ENCODE results near the gene GALNTL6.

The GALNTL6 gene

DNA sequence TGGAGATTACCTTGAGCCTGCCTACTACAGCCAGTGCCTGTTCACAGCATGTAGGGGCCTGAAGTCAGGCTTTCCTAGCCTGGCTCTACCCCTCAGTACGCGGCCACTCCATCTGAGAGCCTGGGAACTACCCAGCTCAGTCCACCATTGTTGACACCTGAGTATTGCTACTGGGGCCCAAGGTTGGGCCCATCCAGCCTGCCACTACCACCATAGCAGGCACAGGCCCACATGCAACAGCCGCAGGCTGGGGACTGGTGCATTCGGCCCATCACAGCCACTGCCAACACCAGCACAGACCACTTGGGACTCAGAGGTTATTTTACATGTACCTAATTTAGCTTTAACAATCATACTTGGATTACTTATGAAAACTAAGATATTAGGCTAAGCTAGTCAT, 314.0 kb downstream of the GALNTL6 start:
- no peak for DNase-seq

DNA sequence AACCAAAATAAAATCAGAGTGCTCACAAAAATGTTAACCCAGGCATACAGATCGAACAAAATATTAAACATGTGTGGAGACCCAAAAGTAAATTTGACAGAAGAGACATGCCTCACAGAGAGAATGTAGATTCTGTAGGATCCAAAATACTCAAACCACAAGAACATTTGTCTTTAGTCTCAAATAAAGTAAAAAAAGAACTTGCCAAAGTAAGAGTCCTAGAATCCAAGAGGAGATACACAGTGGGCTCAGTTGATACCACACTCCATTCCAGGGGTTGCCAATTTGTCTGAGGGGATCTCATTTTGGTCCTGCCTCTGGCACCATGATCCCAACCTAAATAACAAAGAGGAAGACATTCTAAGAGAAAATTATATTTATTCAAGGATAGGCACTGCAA, 316.4 kb downstream of the GALNTL6 start:
- DNase-seq: no peak

DNA sequence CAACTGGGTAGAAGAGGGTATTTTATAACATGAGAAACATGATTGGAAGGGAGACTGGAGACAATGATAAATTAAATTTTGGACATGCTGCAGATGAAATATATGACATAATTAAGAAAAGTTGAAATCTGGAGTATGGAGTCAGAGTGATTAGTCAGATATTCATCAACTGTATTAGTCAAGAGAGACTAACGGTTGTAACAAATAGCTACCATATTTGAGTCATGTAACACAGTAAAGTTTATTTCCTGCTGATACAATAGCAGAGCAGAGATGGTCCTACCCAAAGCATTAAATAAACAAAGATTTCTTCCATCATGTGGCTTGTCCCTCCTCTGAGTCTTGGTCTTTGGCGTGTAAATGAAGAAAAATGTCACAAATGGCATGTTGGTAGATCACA, 321.3 kb downstream of the GALNTL6 start:
- no peak for DNase-seq

DNA sequence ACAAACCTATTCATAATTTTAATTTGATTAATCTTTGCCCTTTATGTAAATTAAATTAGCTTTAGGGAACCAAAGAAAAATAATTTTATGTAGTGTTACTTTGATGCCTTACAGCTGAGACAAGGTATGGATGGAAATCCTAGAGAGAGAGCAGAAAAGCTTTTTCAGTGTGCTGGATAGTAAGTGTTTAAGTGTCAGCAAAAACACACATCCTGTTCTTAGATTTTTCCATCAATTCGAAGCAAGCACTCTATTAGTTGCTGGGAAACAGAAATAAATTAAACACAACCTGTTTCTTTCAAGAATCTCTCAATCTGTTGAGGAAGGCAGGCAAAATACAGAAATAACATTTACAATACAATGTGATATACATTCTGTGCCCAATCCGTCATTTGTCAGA, 327.8 kb downstream of the GALNTL6 start:
- DNase-seq: no peak

DNA sequence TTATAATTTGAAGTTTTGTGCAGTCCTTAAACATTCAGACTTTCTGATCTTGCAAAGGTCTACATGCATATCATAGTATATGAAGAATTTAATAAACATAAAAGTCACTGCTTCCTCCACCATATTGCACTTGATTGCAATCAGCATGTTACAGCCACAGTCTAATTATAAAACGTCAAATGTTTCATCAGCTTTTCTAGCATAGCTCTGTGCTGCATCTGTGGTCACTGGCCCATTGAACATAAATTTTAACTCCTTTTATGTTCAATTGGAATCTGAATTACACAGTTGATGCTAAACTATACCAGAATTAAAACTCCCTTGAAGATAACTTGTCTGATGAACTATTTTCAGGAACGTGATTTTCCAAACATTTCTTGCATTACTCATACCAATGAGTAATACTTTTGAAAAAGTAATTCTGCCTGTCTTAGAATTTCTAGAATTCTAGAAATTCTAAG, 329.1 kb downstream of the GALNTL6 start:
- no peak for DNase-seq

DNA sequence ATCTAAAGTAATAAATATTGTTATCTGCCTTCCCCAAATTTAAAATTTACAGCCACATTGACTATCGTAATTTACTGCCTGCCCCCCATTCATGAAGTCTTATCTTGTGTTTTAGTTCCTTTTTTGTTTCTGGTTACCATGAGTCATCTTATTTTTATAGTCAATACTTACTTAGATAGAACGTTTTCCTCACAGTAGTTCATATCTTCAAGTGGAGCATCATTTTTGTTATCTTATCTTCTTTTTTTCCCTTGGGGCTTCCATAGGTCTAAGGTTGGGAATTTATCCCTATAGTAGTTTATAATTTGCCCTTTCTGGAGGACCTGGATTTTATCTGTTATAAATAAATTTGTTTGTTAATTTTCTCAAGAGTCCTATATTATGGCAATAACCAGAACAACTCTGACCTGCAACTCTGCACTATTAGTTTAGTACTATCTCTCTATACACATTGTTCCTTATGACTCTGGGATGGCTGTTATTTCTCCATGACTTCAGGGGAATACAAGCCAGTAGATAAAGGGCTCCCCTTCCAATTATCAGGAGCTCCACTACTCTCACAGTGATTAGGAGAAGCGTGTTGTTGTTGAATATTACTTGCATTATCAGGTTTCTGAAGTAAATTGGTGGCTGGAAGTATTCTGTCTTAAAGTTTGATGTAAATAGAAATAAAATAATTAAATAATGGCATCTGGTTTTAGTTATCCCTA, 330.6 kb downstream of the GALNTL6 start:
- DNase-seq: no peak

DNA sequence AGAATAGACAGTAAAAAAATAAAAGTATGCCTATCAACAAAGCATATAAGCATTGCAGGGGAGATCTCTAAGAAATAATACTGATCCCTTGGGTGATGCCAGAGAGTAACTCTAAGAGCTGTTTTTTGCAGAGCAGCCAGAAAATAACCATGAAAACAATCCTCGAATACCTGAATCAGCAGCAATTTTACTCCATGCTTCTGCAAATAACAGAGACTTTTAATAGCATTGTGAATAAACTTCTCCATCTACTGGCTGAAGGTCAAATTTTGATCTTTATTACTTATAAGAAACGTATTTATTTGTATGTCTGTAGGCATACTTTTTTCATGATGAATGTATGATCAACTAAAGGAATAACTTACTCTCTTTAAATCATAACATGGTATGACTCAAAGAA, 334.5 kb downstream of the GALNTL6 start:
- DNase-seq: no peak

DNA sequence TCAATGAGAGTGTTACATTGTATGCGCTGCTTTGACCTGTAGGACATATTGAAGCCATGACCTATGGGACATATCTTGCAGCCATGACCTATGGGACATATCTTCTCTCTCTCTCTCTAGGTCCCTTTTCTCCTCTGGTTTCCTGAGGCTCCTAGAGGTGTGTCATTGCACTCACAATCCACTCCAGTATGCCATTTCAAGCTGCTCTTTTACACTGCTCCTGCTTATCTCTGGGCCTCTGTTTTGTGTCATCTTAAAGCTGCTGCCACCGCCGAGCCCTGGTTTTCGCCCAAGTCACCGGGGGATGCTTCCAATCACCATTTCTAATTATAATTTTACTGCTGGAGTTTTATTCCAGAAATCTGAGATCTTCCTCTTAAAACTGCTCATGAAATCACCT, 336.1 kb downstream of the GALNTL6 start:
- DNase-seq: no peak

DNA sequence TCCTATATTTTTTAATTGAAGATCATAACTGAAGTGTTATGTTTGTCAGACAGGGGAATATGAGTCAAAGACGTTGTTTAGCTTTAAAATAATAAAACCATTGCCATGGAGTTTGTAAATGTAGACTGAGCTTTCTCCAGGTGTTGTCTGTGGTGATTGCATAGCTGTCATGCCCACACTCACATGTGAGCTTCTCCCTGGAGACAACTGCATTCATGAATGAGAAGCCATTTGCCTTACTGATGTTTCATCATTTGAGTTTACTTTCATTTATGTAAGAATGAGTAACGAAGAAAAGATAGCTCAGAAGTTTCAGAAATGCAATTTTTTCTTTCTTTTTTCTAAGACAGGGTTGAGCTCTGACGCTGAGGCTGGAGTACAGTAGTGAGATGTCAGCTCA, 339.1 kb downstream of the GALNTL6 start:
- no peak for DNase-seq

DNA sequence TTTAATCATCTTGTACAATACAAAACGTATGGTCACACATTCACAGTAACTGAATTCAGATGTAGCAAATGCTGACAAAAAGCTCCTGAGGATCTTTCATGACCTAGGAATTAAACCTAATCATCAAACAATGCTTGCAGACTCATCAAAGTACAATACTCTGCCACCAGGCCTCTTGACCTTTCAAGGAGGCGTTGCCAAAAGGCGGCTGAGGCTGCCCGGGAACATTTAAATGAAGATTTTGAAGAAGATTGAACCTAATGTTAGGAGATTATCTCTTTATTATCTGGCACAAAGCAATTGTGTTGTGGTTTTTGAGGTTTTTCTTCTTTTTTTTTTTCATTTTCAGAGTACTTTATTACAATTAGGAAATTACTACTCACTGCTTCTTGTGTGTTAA, 340.5 kb downstream of the GALNTL6 start:
- DNase-seq: no peak

DNA sequence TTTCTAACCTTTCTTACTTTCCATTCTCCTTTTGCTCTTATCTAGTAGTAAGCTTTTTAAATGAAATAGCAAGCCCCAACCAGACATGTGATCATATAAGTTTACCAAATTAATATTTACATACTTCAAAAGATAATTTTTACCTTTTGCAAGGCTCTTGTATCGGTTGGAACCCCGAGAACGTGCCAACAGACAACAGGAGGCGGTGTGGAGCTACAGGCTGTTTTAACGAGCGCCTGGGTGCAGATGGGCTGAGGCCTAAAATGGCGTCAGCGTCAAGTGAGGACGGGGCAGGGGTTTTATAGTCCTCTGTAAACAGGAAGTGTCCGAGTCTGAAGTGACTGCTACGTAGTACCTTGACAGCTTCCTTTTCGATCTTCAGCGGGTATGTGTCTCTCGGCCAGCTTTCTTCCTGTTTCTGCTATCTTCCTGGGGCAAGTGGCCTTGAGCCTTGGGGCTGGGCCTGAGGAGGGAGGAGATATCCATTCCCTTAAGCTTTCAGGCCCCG, 342.7 kb downstream of the GALNTL6 start:
- no peak for DNase-seq

DNA sequence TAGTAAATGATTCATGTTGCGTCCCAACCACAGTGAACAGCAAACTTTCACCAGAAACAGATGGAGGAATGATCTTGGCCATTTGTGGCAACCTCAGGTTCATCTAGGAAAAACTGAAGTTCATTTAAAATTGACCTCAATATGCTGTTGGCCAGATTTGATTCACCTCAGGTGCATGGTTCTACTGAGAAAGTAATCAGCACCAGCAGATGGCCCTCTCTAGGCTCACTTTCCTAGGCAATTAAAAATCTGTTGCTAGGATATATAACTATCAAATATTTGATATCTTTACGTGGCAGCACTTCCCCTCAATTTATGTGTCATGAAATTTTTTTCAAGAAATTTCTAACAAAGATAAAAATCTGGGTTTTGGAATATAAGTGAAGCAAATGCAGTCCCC, 344.7 kb downstream of the GALNTL6 start:
- no peak for DNase-seq

DNA sequence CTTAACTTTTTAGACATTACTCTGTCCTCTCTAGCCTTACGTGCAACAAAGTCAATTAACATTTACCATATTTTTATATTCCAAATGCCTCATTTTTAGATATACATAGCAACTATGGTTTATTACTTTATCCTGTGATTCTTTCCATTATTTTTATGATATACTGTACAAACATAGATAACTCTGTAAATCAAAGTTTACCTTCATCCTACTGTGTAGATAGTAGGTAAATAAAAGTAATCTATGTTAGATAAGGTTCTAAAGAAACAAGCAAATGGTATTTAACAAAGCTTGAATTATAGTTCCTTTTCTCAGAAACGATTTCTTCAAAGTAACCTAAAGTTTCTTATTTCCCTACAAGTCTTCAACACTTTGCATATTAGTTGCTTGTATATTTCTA, 350.0 kb downstream of the GALNTL6 start:
- no peak for DNase-seq

DNA sequence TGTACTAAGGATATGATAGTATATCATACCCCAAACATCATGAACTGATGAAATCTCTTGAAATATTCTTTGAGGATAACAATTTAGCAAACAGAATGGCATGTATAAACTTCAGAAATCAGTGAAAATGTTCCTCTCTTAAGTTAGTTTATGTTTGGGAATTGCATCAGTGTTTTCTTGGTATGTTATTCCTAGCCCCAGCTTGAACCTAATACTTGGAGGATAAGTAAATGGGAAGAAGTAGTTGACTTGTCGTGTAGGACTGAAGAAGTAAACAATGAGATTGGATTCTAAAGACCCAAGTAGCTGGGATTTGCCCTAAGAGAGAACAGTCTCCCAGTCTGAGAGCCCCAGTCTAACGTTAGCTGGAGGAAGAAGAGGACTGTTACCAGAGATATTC, 355.7 kb downstream of the GALNTL6 start:
- DNase-seq: no peak

DNA sequence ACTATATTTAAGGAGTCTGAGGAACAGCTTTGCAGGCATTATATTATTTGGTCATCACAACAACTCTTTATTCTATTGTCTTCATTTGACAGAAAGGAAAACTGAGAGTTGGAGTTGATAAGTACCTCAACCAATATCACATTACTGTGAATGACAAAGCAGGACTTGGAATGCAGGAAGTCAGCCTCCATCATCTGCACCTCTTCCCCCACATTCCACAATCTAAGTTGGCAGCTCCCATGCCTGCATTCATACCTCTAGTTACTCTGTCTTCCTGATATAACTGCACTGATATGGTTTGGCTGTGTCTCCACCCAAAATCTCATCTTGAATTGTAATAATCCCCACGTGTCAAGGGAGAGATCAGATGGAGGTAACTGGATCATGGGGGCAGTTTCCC, 356.7 kb downstream of the GALNTL6 start:
- no peak for DNase-seq

DNA sequence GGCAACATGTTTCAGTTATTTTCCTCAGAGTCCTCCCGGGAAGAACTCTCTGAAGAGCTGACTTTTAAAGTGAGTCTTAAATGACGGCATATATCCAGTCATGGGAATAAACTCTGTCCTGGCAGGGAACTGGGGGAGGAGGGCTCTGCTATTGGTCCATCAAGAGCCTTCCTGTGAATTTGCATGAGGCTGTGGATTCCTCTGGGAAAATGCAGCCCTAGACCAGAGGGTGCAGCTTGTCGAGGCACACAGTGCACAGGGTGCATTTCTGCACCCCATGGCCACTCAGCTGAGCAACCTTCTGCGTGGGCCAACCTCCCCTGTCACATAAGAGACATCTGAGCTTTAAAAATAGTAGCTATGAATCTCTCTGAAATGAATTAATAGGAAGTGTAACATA, 360.0 kb downstream of the GALNTL6 start:
- no peak for DNase-seq

DNA sequence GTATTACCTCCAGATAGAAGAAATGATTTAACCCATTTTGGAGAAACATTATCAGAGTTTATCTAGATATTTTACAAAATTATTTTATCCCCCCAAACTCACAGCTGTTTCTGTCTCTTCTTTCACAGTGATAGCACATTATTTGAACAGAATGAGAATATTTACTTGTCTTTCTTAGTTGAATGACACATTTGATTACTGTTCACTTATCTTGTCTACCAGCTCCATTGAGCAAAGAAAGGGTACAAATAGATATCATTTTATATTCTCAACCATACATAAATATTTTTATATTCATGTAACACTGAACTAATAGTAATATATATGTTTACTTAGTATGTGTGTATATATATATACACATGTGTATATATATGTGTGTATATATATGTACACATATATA, 364.2 kb downstream of the GALNTL6 start:
- no peak for DNase-seq

DNA sequence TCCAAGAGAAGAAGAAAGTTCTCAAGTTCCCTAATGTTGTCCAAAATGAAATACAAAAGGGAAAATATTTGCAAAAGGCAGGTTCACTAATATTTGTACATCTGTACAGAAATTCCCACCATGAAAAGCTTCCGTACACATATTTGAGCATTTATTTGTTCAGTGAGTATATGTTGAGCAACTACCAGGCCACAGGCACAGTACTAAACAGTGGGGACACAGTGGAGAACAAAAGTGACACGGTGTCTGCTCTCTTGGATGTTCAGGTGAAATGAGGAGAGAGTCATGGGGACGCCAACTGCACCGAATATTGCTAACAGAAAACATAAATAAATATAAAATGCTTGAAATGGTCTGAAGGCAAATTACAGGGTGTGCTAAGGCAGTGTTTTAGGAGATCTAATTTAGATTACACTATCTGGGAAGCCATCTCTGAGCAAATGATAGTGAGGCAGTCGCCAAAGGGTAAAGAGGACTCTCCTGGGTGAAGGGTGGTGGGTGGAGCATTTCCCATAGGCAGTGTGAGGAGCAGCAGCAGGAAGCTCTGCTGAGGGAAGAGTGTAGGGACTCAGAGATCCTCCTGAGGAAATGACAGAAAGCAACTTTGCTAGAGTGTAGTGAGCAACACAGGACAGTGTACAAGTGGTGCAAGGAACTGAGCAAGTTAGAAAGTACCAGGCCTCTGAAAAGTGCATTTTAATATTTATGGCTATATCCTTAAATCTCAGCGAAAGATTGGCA, 375.2 kb downstream of the GALNTL6 start:
- peak in 1 of 2 experiments; percentile 28 for DNase-seq

DNA sequence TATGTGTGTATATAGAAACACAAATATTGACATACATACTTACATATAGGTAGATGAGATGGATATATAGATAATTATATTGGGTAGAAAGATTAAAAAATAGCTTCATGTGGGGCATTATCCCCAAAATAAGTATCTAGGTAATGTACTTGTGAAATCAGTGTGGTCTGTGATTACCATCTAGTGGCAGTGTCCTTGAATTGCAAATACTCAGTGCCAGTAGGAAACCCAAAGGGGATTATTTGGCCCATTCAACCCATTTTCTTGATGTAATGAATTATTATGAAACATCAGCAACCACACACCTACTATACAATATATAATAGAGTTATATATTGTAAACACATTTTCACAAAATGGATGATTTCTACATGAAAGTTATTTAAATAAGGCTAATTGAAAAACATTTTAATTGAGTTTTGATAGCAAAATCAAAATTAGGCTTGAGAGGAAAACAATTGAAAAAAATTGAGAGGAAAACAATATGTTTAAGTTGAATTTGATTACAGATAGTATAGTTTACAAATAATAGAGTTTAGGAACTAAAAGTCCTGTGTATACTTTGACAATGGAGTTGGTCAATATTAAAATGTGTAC, 389.4 kb downstream of the GALNTL6 start:
- peak; percentile 3 to 18 for DNase-seq

DNA sequence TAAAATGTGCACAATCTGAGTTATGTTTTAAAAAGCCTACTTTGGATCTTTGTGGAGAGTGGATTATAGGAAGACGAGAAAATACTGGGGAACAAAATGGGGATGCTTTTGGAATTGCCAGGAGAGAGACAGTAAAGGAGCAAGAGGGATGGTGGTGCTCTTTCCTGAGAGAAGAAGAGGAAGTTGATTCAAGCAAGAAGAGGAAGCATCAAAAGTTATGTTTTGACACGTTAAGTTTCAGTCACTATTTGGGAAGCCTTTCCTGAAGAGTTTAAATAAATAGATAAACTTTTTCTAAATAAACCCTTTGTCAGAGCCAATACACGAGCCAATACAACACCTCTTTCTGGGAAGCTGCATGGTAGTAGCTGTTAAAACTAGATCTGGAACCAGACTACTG, 394.1 kb downstream of the GALNTL6 start:
- DNase-seq: no peak

DNA sequence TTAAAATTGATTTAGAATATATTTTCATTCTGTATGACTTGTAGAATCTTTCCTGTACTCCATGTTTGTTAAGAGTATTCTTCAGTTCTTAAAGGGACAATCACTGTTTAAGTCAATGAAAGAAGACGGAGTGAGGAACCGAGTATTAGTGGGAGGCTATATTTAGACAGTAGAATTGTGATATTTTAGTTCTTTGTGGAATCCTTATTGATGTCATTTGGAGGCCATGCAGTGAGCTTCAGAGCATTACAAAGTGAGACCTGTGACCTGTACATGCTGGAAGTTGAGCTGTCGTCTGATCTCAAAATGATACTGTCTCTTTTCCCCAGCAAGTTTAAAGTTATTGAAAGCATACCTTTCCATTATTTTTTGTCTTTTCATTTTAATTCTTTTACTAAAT, 394.7 kb downstream of the GALNTL6 start:
- DNase-seq: no peak

DNA sequence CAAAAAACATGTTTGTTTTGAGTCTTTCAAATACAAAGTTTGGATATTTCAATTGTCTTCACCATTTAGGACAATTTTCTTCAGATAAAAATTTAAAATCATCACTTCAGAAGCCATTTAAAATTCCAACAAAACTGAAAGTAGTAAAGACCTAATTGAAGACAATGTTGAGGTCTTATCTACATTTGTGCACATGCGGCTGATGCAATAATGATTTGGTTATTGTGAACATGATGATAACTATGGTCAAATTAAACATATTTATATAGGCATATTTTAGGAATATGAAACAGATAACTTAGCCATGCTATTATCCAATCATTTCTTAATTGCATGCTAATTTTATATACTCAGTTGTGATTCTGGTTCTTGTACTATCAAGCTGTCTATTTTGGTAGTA, 407.5 kb downstream of the GALNTL6 start:
- no peak for DNase-seq

DNA sequence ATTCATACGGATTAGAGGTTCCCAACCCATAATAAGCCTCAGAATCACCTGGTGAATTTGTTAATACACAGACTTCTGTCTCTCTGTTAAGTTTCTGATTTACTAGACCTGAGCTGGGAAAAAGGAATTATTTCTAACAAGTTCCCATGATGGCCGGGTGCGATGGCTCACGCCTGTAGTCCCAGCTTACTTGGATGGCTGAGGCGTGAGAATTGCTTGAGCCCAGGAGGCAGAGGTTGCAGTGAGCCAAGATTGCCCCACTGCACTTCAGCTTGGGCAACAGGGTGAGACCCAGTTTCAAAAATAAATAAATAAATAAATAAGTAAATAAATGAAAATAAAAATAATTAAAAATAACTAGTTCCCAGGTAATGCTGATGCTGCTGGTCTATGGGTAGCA, 412.3 kb downstream of the GALNTL6 start:
- DNase-seq: no peak

DNA sequence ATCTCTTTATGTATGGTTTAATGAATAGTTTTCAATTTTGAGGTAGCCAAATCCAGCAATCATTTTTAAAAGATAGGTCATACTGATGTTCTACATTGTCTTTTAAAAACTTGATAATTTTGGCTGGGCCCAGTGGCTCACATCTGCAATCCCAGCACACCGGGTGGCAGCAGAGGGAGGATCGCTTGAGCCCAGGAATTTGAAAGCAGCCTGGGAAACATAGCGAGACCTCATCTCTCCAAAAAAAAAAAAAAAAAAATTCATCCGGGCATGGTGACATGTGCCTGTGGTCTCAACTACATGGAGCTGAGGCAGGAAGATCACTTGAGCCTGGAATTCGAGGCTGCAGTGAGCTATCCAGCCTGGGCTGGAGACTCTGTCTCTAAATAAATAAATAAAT, 419.8 kb downstream of the GALNTL6 start:
- no peak for DNase-seq
